ENCODE measurements around the gene PCDHGA1.

The PCDHGA1 gene

DNA sequence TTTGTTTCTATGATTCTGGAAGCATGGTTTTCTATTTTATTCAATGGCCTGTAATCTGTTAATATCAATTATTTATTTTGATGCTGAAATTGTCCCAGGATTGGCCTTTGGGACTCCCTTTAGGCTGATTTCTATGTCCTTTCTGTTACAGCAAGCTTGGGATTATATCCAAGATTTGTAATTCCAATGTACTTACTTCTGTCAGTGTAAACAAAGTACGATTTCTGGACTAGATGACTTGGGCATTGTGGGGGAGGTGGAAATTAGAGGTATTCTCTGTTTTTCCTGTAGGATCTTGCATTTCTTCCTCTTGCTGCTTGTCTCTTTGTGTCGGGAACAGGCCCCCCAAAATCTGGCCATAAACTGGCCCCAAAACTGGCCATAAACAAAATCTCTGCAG, 103.7 kb downstream of the PCDHGA1 start:
- in situ Hi-C loops (cut with HindIII; ENCODE audit: low sequenced_read_pairs), result no loop called here

DNA sequence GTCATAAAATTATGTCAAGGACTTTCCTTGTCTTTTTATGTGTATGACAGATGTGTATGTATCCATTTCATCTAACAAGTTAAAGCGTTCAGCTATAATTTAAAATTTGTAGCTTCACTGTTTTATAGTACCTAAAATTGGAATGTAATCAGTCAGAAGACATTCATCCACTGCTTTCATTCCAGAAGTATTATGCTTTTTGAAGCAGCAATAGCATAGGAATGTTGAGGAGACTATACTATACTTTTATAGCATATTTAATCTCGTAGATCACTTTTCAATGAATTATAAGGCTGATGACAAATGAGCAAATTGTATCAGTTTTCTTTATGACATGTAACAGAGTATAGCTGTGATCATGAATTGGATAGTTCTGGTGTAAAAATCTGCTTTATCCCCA, 106.9 kb downstream of the PCDHGA1 start:
- in situ Hi-C loops (cut with HindIII; ENCODE audit: low sequenced_read_pairs), result no loop called here

DNA sequence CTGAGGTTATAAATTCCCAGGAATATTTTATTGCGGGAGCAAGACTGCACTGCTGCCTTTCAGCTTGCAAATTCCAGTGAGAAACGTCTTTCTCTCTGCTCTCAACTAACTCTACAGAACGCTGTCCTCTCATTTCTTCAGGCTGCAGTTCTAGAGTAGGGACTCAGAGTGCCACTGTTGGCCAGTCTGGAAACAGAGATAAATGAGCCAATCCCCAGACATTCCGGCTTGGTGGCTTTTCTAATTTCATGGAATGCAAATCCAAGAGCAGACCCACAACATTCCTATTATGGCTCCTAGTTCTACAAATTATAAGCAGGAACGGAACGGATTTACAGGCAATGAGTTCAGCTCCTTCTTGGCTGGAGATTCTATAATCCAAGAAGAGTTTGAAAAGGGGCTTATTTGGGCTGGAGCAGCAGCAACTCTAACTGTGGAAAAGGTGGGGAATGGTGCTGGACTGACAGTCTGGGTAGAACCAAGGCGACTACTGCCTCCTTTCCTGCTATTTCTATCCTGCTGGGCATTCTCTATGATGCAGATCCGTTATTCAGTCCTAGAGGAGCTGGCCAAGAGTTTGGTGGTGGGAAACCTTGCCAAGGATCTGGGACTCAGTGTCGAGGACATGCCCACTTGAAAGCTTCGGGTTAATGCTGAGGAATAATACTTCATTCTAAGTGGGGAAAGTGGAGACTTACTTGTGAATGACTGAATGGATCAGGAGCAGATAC, 109.3 kb downstream of the PCDHGA1 start:
- in situ Hi-C loops (cut with HindIII; ENCODE audit: low sequenced_read_pairs), result no loop called here

DNA sequence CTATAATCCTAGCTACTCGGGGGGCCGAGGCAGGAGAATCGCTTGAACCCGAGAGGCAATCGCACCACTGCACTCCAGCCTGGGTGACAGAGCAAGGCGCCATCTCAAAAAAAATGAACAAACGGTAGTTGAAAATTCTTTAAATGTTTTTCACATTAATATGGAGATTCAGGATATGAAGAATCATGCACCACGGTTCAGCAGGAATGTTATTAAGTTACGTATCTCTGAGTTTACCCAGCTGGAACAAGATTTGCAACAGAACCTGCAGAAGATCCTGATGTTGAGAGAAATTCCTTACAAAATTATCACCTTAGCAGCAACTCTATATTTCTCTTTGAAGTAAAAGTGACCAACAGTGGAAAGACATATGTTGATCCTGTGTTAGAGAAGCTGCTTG, 110.0 kb downstream of the PCDHGA1 start:
- in situ Hi-C loops (cut with HindIII; ENCODE audit: low sequenced_read_pairs), result no loop called here

DNA sequence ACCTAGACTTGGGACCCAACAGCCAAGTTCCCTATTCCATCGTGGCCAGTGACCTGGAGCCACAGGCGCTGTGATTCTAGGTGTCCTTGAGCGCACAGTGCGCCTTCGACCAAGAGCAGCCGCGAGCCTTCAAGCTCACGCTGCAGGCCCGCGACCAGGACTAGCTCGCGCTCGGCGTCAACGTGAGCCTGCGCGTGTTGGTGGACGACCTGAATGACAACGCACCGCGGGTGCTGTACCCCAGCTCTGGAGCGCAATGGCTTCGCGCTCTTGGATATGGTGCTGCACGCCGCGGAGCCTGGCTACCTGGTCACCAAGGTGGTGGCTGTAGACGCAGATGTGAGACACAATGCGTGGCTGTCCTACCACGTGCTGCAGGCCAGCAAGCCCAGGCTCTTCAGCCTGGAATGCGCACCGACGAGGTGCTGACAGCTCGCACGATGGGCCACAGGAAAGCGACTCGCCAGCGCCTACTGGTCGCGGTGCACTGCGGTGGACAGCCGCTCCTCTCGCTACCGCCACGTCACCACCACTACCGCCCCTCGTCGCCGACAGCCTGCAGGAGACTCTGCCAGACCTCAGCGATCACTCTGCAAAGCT, 111.4 kb downstream of the PCDHGA1 start:
- in situ Hi-C loops (cut with HindIII; ENCODE audit: low sequenced_read_pairs), result no loop called here

DNA sequence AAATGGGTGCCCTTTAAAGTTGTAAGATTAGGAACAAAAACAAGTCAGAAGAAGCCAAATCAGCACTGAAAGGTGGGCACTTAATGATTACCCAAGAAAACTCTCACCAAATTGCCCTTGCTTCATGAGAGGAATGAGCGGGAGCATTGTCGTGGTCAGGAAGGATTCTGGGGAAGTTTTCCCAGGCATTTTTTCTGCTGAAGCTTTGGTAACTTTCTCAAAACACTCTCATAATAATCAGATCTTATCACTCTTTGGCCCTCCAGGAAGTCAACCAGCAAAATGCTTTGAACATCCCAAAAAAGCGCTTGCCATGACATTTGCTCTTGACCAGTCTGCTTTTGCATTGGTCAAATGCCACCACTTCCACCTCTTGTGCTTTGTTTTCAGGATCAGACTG, 135.0 kb downstream of the PCDHGA1 start:
- in situ Hi-C loops (cut with HindIII; ENCODE audit: low sequenced_read_pairs), result loop anchor here (10.0 kb wide), 1 partner anchor 59 kb away; no protein-coding TSS in a partner anchor

DNA sequence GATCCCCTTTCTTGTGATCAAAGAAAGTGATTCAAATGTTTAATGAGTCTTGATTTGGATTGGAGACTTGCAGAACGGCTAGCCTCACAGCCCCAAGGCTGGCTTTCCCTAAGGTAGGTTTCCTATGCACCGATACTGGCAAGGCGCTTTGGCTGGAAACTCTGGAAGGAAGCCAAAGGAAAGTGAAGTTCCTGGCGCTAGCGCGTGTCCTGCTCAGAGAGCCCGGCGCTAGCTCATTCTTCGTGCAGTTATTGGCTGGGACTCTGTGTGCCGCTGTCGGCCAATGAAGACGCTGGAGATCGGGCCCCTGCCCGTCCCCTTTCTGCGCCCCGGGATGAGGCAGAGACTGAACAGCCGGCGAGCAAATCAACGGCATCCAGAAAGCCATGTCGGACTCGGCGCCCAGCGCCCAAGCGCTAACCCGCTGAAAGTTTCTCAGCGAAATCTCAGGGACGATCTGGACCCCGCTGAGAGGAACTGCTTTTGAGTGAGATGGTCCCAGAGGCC, 145.4 kb downstream of the PCDHGA1 start, which contains the start of gene PCDHGC3:
PCDHGC3 (plus strand) TSS at position 342 of the 507 bp plus-strand sequence; CDS start at position 493, 151 bp downstream.
- in situ Hi-C loops (cut with HindIII; ENCODE audit: low sequenced_read_pairs), result no loop called here

DNA sequence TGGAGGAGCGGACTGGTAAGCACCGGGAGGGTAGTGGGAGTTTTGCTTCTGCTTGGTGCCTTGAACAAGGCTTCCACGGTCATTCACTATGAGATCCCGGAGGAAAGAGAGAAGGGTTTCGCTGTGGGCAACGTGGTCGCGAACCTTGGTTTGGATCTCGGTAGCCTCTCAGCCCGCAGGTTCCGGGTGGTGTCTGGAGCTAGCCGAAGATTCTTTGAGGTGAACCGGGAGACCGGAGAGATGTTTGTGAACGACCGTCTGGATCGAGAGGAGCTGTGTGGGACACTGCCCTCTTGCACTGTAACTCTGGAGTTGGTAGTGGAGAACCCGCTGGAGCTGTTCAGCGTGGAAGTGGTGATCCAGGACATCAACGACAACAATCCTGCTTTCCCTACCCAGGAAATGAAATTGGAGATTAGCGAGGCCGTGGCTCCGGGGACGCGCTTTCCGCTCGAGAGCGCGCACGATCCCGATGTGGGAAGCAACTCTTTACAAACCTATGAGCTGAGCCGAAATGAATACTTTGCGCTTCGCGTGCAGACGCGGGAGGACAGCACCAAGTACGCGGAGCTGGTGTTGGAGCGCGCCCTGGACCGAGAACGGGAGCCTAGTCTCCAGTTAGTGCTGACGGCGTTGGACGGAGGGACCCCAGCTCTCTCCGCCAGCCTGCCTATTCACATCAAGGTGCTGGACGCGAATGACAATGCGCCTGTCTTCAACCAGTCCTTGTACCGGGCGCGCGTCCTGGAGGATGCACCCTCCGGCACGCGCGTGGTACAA, 146.0 kb downstream of the PCDHGA1 start:
- in situ Hi-C loops (cut with HindIII; ENCODE audit: low sequenced_read_pairs), result no loop called here

DNA sequence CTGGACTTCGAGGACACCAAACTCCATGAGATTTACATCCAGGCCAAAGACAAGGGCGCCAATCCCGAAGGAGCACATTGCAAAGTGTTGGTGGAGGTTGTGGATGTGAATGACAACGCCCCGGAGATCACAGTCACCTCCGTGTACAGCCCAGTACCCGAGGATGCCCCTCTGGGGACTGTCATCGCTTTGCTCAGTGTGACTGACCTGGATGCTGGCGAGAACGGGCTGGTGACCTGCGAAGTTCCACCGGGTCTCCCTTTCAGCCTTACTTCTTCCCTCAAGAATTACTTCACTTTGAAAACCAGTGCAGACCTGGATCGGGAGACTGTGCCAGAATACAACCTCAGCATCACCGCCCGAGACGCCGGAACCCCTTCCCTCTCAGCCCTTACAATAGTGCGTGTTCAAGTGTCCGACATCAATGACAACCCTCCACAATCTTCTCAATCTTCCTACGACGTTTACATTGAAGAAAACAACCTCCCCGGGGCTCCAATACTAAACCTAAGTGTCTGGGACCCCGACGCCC, 146.8 kb downstream of the PCDHGA1 start:
- in situ Hi-C loops (cut with HindIII; ENCODE audit: low sequenced_read_pairs), result no loop called here

DNA sequence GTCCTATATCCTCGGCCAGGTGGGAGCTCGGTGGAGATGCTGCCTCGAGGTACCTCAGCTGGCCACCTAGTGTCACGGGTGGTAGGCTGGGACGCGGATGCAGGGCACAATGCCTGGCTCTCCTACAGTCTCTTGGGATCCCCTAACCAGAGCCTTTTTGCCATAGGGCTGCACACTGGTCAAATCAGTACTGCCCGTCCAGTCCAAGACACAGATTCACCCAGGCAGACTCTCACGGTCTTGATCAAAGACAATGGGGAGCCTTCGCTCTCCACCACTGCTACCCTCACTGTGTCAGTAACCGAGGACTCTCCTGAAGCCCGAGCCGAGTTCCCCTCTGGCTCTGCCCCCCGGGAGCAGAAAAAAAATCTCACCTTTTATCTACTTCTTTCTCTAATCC, 147.5 kb downstream of the PCDHGA1 start:
- in situ Hi-C loops (cut with HindIII; ENCODE audit: low sequenced_read_pairs), result no loop called here

DNA sequence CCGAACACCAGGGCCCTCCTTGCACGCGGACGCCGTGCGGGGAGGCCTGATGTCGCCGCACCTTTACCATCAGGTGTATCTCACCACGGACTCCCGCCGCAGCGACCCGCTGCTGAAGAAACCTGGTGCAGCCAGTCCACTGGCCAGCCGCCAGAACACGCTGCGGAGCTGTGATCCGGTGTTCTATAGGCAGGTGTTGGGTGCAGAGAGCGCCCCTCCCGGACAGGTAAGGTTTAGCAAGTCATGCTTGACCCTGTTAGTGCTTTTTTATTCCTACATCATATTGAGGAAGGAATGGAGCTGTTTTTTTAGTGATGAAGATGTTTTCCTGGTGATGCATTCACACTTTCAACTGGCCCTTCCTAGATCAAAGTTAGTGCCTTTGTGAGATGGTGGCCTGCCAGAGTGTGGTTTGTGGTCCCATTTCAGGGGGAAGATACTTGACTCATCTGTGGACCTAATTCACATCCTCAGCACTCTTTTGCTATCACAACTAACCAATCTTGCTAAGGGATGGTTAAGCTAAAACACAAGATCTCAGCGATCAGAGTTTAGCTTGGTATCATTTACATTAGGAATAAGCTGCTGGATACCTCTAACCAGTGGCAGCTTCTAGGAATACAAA, 148.1 kb downstream of the PCDHGA1 start:
- in situ Hi-C loops (cut with HindIII; ENCODE audit: low sequenced_read_pairs), result no loop called here

DNA sequence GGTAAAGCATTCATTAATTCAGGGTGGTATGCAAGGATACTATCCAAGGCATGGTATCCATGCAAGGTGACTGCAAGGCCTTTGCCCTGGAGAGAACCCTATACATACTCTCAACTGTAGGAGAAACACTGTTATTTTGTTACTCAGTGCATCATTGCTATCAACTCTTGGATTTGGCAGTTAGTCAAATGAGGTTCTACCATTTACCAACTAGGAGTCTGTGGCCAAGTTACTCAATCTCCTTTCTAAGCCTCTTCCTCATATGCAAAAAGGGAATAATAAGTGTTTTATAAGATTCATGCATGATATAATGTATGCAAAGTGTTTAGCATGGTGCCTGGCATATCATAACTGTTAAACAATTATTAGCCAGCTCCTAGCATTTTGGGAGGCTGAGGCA, 149.5 kb downstream of the PCDHGA1 start:
- in situ Hi-C loops (cut with HindIII; ENCODE audit: low sequenced_read_pairs), result no loop called here

DNA sequence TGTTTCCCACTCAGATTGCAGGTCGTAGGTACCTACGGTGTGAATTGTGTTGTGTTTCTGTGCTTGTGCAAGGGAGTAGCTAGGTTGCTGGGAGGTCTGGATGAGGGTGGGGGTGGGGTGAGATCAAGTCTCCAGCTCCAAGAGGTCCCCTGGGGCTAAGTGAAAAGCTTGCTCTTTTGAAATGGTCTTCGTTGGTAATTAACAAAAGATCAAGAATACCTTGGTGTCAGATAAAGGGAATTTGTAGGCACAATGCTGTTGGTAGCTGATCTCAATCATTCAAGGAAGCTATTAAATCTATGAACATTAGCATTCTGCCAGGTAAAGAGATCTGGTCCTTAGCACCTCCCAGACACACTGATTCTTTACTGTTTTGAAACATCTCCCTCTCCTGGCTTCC, 153.6 kb downstream of the PCDHGA1 start:
- in situ Hi-C loops (cut with HindIII; ENCODE audit: low sequenced_read_pairs), result no loop called here

DNA sequence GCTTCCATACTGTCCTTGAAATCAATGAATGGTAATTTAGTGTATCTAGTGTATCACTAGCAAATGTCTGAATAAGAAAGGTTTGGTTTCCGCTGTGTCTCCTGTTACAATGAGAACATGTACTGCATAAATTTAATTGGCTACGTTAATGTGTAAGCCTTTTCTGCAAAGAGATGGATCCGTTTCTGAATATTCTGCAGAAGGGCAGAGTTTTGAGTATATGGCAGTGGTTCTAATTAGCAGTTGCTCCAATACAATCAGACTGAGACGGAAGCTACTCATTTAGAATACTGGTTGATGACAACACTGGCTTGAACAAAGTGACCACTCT, 154.0 kb downstream of the PCDHGA1 start:
- in situ Hi-C loops (cut with HindIII; ENCODE audit: low sequenced_read_pairs), result no loop called here

DNA sequence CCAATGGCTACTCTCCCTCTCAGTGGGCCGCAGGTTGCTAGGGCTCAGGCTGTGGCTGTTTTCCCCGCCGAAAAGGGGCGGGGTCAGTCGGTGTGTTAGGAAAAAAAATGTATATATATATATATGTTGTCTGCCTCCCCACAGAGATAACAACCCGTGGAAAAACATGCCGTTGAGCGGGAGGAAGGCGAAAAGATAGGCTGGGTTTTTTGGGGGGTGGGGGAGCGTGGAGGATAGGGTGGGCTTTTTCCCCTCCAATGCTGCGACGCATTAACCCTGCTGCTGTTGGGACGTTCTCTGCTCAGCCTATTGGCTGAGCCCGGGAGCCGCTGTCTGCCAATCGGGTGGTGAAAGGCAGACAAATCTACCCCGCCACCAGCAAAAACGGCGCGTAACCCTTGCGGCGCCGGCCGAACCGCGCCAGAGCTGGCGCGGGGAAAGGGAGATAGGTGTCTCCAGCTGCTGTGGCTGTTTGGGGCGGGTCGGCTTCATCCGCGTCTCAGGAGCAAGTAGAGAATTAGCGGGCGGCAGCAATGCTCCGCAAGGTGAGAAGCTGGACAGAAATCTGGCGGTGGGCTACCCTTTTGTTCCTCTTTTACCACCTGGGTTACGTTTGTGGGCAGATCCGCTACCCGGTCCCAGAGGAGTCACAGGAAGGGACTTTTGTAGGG, 154.5 kb downstream of the PCDHGA1 start, which contains the start of gene PCDHGC4:
PCDHGC4 (plus strand) TSS at position 390 of the 671 bp plus-strand sequence; CDS start at position 534, 144 bp downstream.
- in situ Hi-C loops (cut with HindIII; ENCODE audit: low sequenced_read_pairs), result no loop called here

DNA sequence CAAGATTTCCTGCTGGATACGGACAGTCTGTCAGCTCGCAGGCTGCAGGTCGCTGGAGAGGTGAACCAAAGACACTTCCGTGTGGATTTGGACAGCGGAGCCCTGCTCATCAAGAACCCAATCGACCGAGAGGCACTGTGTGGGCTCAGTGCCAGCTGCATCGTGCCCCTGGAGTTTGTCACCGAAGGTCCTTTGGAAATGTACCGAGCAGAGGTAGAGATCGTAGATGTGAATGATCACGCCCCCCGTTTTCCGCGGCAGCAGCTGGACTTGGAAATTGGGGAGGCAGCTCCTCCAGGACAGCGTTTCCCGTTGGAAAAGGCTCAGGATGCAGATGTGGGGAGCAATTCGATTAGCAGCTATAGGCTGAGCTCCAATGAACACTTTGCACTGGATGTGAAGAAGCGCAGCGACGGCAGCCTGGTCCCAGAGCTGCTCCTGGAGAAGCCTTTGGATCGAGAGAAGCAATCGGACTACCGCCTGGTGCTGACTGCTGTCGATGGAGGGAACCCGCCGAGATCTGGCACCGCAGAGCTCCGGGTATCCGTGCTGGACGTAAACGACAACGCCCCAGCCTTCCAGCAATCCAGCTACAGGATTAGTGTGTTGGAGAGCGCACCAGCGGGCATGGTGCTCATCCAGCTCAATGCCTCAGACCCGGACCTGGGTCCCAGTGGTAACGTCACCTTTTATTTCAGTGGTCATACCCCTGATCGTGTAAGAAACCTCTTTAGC, 155.2 kb downstream of the PCDHGA1 start:
- in situ Hi-C loops (cut with HindIII; ENCODE audit: low sequenced_read_pairs), result no loop called here

DNA sequence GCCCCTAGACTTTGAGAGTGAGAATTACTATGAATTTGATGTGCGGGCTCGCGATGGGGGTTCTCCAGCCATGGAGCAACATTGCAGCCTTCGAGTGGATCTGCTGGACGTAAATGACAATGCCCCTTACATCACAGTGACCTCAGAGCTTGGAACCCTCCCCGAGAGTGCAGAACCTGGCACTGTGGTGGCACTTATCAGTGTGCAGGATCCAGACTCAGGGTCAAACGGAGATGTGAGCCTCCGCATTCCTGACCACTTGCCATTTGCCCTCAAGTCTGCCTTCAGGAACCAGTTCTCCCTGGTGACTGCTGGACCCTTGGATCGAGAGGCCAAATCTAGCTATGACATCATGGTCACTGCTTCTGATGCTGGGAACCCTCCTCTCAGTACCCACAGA, 155.8 kb downstream of the PCDHGA1 start:
- in situ Hi-C loops (cut with HindIII; ENCODE audit: low sequenced_read_pairs), result no loop called here

DNA sequence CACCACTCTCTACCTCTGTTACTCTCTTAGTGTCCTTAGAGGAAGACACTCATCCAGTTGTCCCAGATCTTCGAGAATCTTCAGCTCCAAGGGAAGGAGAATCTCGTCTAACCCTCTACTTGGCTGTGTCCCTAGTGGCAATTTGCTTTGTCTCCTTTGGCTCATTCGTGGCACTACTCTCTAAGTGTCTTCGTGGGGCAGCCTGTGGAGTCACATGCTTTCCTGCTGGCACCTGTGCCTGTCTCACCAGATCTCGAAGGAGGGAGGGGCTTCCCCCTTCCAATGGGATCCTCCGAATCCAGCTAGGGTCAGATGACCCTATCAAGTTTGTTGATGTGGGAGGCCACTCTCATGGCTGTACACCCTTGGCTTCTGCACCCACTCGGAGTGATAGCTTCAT, 156.8 kb downstream of the PCDHGA1 start:
- in situ Hi-C loops (cut with HindIII; ENCODE audit: low sequenced_read_pairs), result no loop called here

Data from DLD1 (cell line).